SKM-1 treated with dmso at 0.1 percent for 144 hours (cell line): ENCODE results near the gene OR52E2.

ENCODE experiments used
- DNase-seq: peaks from one replicate; lab custom pipeline; 2025; ENCODE audit not compliant: unreplicated experiment; lab: John Stamatoyannopoulos, UW

The OR52E2 gene

GRCh38 chr11:5013012-5013411, 46.4 kb downstream of the OR52E2 start:
- DNase-seq, result no peak

DNA sequence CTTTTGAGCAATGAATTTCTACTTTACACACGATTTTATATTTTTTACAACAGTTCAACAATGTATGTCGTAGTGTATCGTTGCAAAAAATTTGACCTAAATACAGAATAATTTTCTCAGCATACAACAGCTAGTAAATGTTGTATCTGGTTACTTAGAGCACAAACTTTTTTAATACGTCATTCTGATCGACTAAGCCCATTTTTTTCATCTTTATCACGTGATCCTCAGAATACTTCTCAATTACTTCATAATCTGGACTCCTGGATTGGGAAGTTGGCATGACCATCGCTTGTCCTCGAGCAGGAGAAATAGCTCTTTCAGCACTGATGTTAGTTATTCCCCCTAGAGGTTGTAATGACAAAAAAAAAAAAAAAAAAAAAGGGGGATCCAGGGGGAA, 48.2 kb downstream of the OR52E2 start:
- DNase-seq, result no peak
